Uterus (tissue), 2 donors: ENCODE data around the gene NET1.
A peak's percentile ranks its signal among the peaks of the same experiment; 100 is the strongest.

Experiments used
- CTCF ChIP-seq, 4 experiments: fragments of 200-600 bp in 2 of 4; fragments of 450-650 bp in 2 of 4; sonication (generic) in 2 of 4; IDR thresholded peaks; one replicate each; pipeline ENCODE4 v1.5.1; 2016 to 2019; ENCODE audit warnings: antibody characterized with exemption in 4 of 4, mild to moderate bottlenecking in 2 of 4, moderate library complexity in 1 of 4
- POLR2A ChIP-seq, 2 donors: fragments of 450-650 bp; IDR thresholded peaks; one replicate each; pipeline ENCODE4 v1.6.1; 2016; ENCODE audit warnings: antibody characterized with exemption in 2 of 2, mild to moderate bottlenecking in 1 of 2, moderate library complexity in 1 of 2

- peak in 2 of 4 experiments; percentile 27 to 30 for TF ChIP-seq CTCF (IDR thresholded peaks at IDR 0.05)
- no peak for TF ChIP-seq POLR2A (IDR thresholded peaks at IDR 0.05)
These were observed 37.5 kb downstream of the NET1 start for GRCh38 chr10:5449823-5450222.
